ENCODE measurements around the gene OSBPL7.
"Not testable (repeated sequence)": the region's sequence is repeated elsewhere in the genome, so short reads cannot be mapped to it uniquely, and the experiment has no call there.

The OSBPL7 gene

DNA sequence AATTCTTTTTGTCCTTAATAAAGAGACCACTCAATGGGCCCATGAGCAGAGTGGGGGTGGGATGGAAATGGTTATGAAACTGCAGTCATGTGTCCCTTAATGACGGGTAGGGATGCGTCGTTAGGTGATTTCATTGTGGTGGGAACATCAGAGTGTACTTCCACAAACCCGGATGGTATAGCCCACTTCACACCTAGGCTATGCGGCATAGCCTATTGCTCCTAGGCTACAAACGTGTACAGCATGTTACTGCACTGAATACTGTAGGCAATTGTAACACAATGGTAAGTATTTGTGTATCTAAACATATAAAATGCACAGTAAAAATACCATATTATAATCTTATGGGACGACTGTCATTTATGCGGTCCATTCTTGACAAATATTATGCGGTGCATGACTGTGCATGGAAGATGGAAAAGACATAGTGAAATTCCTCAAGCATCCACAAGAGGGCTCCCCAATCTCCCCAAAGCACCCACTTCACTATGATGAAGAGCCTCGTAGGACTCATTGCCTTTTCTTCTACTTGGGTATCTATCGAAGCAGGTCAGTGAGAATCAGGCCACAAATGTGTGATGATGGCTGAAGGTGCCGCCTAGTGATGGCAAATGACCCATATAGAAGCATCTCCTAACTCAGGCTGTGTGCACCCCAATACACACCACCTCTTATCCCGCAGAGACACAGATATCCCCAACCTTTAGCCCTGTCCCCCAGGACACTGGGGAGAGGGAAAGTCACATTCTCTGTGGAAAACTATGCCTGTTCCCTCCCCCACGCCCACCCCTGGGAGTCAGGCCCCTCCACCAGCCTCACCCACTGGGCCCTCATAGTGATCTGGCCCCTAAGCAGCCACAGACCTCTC is 45.0 kb downstream of the OSBPL7 start:
- H3K4me2 ChIP-seq (ENCODE audit: insufficient read depth, low read length, poor library complexity, severe bottlenecking), result no peak overlapping the region
- peaks cover 0 to 34% (median 4%) of the 10 kb centered on the region in 3 experiments for H3K27me3 ChIP-seq (ENCODE audit: control insufficient read depth in 3 of 3, insufficient read depth in 3 of 3, low read depth in 1 of 3, low read length in 3 of 3)

DNA sequence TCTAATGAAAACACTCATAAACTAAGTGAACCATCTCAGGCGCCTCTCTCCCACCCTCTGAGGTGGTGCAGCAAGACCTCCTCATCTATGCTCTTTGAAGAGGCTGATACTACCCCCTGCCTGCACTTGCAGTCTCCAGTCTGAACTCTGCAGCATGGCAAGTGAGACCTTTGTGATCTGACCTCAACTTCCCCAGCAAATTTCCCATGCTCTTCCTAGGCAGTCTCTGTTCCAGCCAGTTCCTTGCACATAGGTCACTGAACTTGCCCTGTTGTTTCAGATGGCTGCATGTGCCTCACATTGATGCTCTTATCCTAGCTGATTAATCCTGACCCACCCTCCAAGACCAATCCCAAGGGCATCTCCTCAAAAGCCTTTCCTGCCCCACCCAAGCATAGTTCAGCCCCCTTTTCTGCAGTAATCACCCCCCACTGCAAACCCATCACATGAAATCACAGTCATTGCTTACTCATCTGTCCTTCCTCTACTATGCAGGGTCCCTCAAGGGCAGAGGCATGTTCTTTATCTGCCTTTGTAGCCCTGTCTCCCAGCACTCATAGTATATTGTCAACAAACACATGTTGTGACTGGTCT is 46.5 kb downstream of the OSBPL7 start:
- WGBS, 2 donors (ENCODE audit: extremely low coverage in 2 of 2, insufficient read length in 2 of 2, insufficient replicate concordance in 1 of 2), result no CpG with 5 or more reads among the region's 1 CpG
- no peaks in the 10 kb centered on the region for H3K79me1 ChIP-seq (ENCODE audit: low read depth, low read length)
- H2BK12ac ChIP-seq (ENCODE audit: low read length), result no peak overlapping the region
- no peak overlapping the region for H4K91ac ChIP-seq (ENCODE audit: low read depth, low read length, poor library complexity)
- H3K14ac ChIP-seq (ENCODE audit: low read length), result no peak overlapping the region
- no peak overlapping the region for H2BK5ac ChIP-seq (ENCODE audit: low read length)
- no peak overlapping the region for H2BK15ac ChIP-seq (ENCODE audit: low read length)
- no peak overlapping the region for H3K4ac ChIP-seq (ENCODE audit: low read length)
- no peaks in the 10 kb centered on the region for H3K36me3 ChIP-seq (replicated peaks in 1 of 2; ENCODE audit: control insufficient read depth in 2 of 2, insufficient read depth in 2 of 2, low read length in 2 of 2)
- no peak overlapping the region for H3K23ac ChIP-seq (ENCODE audit: low read depth, low read length, poor library complexity)
- no peak overlapping the region for H3K18ac ChIP-seq (ENCODE audit: low read length)
- no peak overlapping the region for H2BK120ac ChIP-seq (ENCODE audit: low read depth, low read length)
- H3K27ac ChIP-seq (replicated peaks; ENCODE audit: low read length), result no peak overlapping the region
- no peak overlapping the region for H2AFZ ChIP-seq (ENCODE audit: low read length)
- no peaks in the 10 kb centered on the region for H3K4me1 ChIP-seq (ENCODE audit: control insufficient read depth in 2 of 2, insufficient read depth in 1 of 2, low read depth in 1 of 2, low read length in 2 of 2)
- H2AK5ac ChIP-seq (ENCODE audit: low read depth, low read length), result no peak overlapping the region
- no peak overlapping the region for H3K4me2 ChIP-seq (ENCODE audit: insufficient read depth, low read length, poor library complexity, severe bottlenecking)
- no peak for DNase-seq (ENCODE audit: low spot score)
- H3K9me3 ChIP-seq (replicated peaks in 1 of 2; ENCODE audit: control insufficient read depth in 2 of 2, insufficient read depth in 1 of 2, low read depth in 1 of 2, low read length in 2 of 2), result peaks cover 0 to 2% of the 10 kb centered on the region in 2 donors
- H3K27me3 ChIP-seq (ENCODE audit: control insufficient read depth in 3 of 3, insufficient read depth in 3 of 3, low read depth in 1 of 3, low read length in 3 of 3), result peaks cover 0 to 21% (median 4%) of the 10 kb centered on the region in 3 experiments
- no peak overlapping the region for H3K9ac ChIP-seq (ENCODE audit: low read depth, low read length, poor library complexity)
- H4K8ac ChIP-seq (ENCODE audit: low read depth, low read length), result no peak overlapping the region
- H3K4me3 ChIP-seq (ENCODE audit: low read length in 2 of 2), result no peak overlapping the region

More for the DNA sequence above, 45.0 kb downstream of the OSBPL7 start:
- H2AFZ ChIP-seq (ENCODE audit: low read length), result no peak overlapping the region
- H3K4me1 ChIP-seq (ENCODE audit: control insufficient read depth in 2 of 2, insufficient read depth in 1 of 2, low read depth in 1 of 2, low read length in 2 of 2), result no peaks in the 10 kb centered on the region
- no peak overlapping the region for H3K9ac ChIP-seq (ENCODE audit: low read depth, low read length, poor library complexity)
- no peak overlapping the region for H3K14ac ChIP-seq (ENCODE audit: low read length)
- no peak overlapping the region for H4K8ac ChIP-seq (ENCODE audit: low read depth, low read length)
- DNase-seq (ENCODE audit: low spot score), result no peak
- H3K18ac ChIP-seq (ENCODE audit: low read length), result no peak overlapping the region
- no peak overlapping the region for H3K23ac ChIP-seq (ENCODE audit: low read depth, low read length, poor library complexity)
- no peak overlapping the region for H2BK5ac ChIP-seq (ENCODE audit: low read length)
- H3K79me1 ChIP-seq (ENCODE audit: low read depth, low read length), result no peaks in the 10 kb centered on the region
- no peak overlapping the region for H3K4me3 ChIP-seq (ENCODE audit: low read length in 2 of 2)
- H2BK120ac ChIP-seq (ENCODE audit: low read depth, low read length), result no peak overlapping the region
- H4K91ac ChIP-seq (ENCODE audit: low read depth, low read length, poor library complexity), result no peak overlapping the region
- no peak overlapping the region for H3K4ac ChIP-seq (ENCODE audit: low read length)
- H3K36me3 ChIP-seq (replicated peaks in 1 of 2; ENCODE audit: control insufficient read depth in 2 of 2, insufficient read depth in 2 of 2, low read length in 2 of 2), result no peaks in the 10 kb centered on the region
- no peak overlapping the region for H2BK15ac ChIP-seq (ENCODE audit: low read length)
- peaks cover 0 to 2% of the 10 kb centered on the region in 2 donors for H3K9me3 ChIP-seq (replicated peaks in 1 of 2; ENCODE audit: control insufficient read depth in 2 of 2, insufficient read depth in 1 of 2, low read depth in 1 of 2, low read length in 2 of 2)
- no peak overlapping the region for H3K27ac ChIP-seq (replicated peaks; ENCODE audit: low read length)
- H2BK12ac ChIP-seq (ENCODE audit: low read length), result no peak overlapping the region
- H2AK5ac ChIP-seq (ENCODE audit: low read depth, low read length), result no peak overlapping the region
- WGBS, 2 donors (ENCODE audit: extremely low coverage in 2 of 2, insufficient read length in 2 of 2, insufficient replicate concordance in 1 of 2), result no CpG with 5 or more reads among the region's 14 CpGs

GRCh38 chr17:47774331-47774730 is 47.3 kb downstream of the OSBPL7 start:
- Histone ChIP-seq H4K8ac (ENCODE audit: low read depth, low read length) (no peak overlapping the region), H2BK120ac (ENCODE audit: low read depth, low read length) (no peak overlapping the region), H3K9me3 (replicated peaks in 1 of 2; ENCODE audit: control insufficient read depth in 2 of 2, insufficient read depth in 1 of 2, low read depth in 1 of 2, low read length in 2 of 2) (peaks cover 0 to 2% of the 10 kb centered on the region in 2 donors), H3K4me3 (ENCODE audit: low read length in 2 of 2) (no peak overlapping the region), H3K18ac (ENCODE audit: low read length) (no peak overlapping the region), H3K9ac (ENCODE audit: low read depth, low read length, poor library complexity) (no peak overlapping the region), H3K14ac (ENCODE audit: low read length) (no peak overlapping the region), H3K27ac (replicated peaks; ENCODE audit: low read length) (no peak overlapping the region), H2AK5ac (ENCODE audit: low read depth, low read length) (no peak overlapping the region), H3K27me3 (ENCODE audit: control insufficient read depth in 3 of 3, insufficient read depth in 3 of 3, low read depth in 1 of 3, low read length in 3 of 3) (peaks cover 0 to 19% (median 4%) of the 10 kb centered on the region in 3 experiments), H3K4me2 (ENCODE audit: insufficient read depth, low read length, poor library complexity, severe bottlenecking) (no peak overlapping the region), H3K36me3 (replicated peaks in 1 of 2; ENCODE audit: control insufficient read depth in 2 of 2, insufficient read depth in 2 of 2, low read length in 2 of 2) (no peaks in the 10 kb centered on the region), H4K91ac (ENCODE audit: low read depth, low read length, poor library complexity) (no peak overlapping the region), H2BK5ac (ENCODE audit: low read length) (no peak overlapping the region), H3K23ac (ENCODE audit: low read depth, low read length, poor library complexity) (no peak overlapping the region), H2BK12ac (ENCODE audit: low read length) (no peak overlapping the region), H3K4me1 (ENCODE audit: control insufficient read depth in 2 of 2, insufficient read depth in 1 of 2, low read depth in 1 of 2, low read length in 2 of 2) (no peaks in the 10 kb centered on the region), H2BK15ac (ENCODE audit: low read length) (no peak overlapping the region), H3K79me1 (ENCODE audit: low read depth, low read length) (no peaks in the 10 kb centered on the region), H2AFZ (ENCODE audit: low read length) (no peak overlapping the region), H3K4ac (ENCODE audit: low read length) (no peak overlapping the region)
- no CpG with 5 or more reads among the region's 4 CpGs for WGBS, 2 donors (ENCODE audit: extremely low coverage in 2 of 2, insufficient read length in 2 of 2, insufficient replicate concordance in 1 of 2)
- no peak for DNase-seq (ENCODE audit: low spot score)

GRCh38 chr17:47773649-47774048 is 47.9 kb downstream of the OSBPL7 start:
- no CpG with 5 or more reads among the region's 9 CpGs for WGBS, 2 donors (ENCODE audit: extremely low coverage in 2 of 2, insufficient read length in 2 of 2, insufficient replicate concordance in 1 of 2)
- H3K14ac ChIP-seq (ENCODE audit: low read length); H2BK12ac ChIP-seq (ENCODE audit: low read length); H2AFZ ChIP-seq (ENCODE audit: low read length); H4K91ac ChIP-seq (ENCODE audit: low read depth, low read length, poor library complexity); H3K9me3 ChIP-seq (replicated peaks in 1 of 2; ENCODE audit: control insufficient read depth in 2 of 2, insufficient read depth in 1 of 2, low read depth in 1 of 2, low read length in 2 of 2); H3K18ac ChIP-seq (ENCODE audit: low read length); H3K4me1 ChIP-seq (ENCODE audit: control insufficient read depth in 2 of 2, insufficient read depth in 1 of 2, low read depth in 1 of 2, low read length in 2 of 2); H3K9ac ChIP-seq (ENCODE audit: low read depth, low read length, poor library complexity); H3K23ac ChIP-seq (ENCODE audit: low read depth, low read length, poor library complexity); H2AK5ac ChIP-seq (ENCODE audit: low read depth, low read length); H3K27ac ChIP-seq (replicated peaks; ENCODE audit: low read length); H3K4ac ChIP-seq (ENCODE audit: low read length); H3K4me3 ChIP-seq (ENCODE audit: low read length in 2 of 2); H3K79me1 ChIP-seq (ENCODE audit: low read depth, low read length); H2BK120ac ChIP-seq (ENCODE audit: low read depth, low read length); H3K4me2 ChIP-seq (ENCODE audit: insufficient read depth, low read length, poor library complexity, severe bottlenecking); H3K36me3 ChIP-seq (replicated peaks in 1 of 2; ENCODE audit: control insufficient read depth in 2 of 2, insufficient read depth in 2 of 2, low read length in 2 of 2); DNase-seq (ENCODE audit: low spot score); H2BK15ac ChIP-seq (ENCODE audit: low read length); H4K8ac ChIP-seq (ENCODE audit: low read depth, low read length); H2BK5ac ChIP-seq (ENCODE audit: low read length): not testable (repeated sequence)
- H3K27me3 ChIP-seq (ENCODE audit: control insufficient read depth in 3 of 3, insufficient read depth in 3 of 3, low read depth in 1 of 3, low read length in 3 of 3), result peaks cover 0 to 21% (median 4%) of the 10 kb centered on the region in 3 experiments
